Sigmoid colon (tissue), 7 donors: ENCODE results near the gene TPCN2. TPM values are rescaled to one million over a fixed set of nuclear protein-coding genes. Genes with fewer than 3 reads are reported as not detected.
A peak's percentile ranks its signal among the peaks of the same experiment; 100 is the strongest.

Source experiments
- DNase-seq: peaks from one replicate; pipeline ENCODE4 v3.0.0-alpha.2; 2019
- H3K27ac ChIP-seq, 4 donors: fragments of 200-600 bp; sonication (generic); one replicate each; pipeline ENCODE4 v1.5.1; 2016 to 2019; ENCODE audit warnings: mild to moderate bottlenecking in 1 of 4
- H3K27me3 ChIP-seq, 3 donors: fragments of 200-600 bp; sonication (generic); one replicate each; pipeline ENCODE4 v1.5.1; 2019; ENCODE audit warnings: mild to moderate bottlenecking in 1 of 3
- H3K36me3 ChIP-seq, 4 donors: fragments of 200-600 bp; sonication (generic); one replicate each; pipeline ENCODE4 v1.5.1; 2016 to 2019
- H3K4me1 ChIP-seq, 4 donors: fragments of 200-600 bp; sonication (generic); one replicate each; pipeline ENCODE4 v1.5.1; 2017 to 2019
- H3K4me3 ChIP-seq, 4 donors: fragments of 200-600 bp; sonication (generic); one replicate each; pipeline ENCODE4 v1.5.1; 2017 to 2019; ENCODE audit warnings: mild to moderate bottlenecking in 2 of 4, moderate library complexity in 1 of 4
- H3K9me3 ChIP-seq, 4 donors: fragments of 200-600 bp in 3 of 4; sonication (generic) in 3 of 4; one replicate each; pipeline versions ENCODE4 v1.5.1 to v1.6.1; 2013 to 2019
- CTCF ChIP-seq, 4 experiments: fragments of 450-650 bp in 3 of 4; fragments of 200-600 bp in 1 of 4; IDR thresholded peaks; one replicate each; pipeline ENCODE4 v1.5.1; 2016 to 2019; ENCODE audit warnings: antibody characterized with exemption in 4 of 4, mild to moderate bottlenecking in 3 of 4, moderate library complexity in 2 of 4
- EP300 ChIP-seq, 4 donors: sonication (generic); formaldehyde crosslinking; IDR thresholded peaks; one replicate each; pipeline ENCODE4 v1.6.1; 2017; ENCODE audit warnings: antibody characterized with exemption in 4 of 4
- POLR2A ChIP-seq, 2 donors: fragments of 450-650 bp; IDR thresholded peaks; one replicate each; pipeline ENCODE4 v1.6.1; 2016; ENCODE audit warnings: antibody characterized with exemption in 2 of 2, mild to moderate bottlenecking in 2 of 2, moderate library complexity in 2 of 2
- POLR2AphosphoS5 ChIP-seq, 4 donors: sonication (generic); formaldehyde crosslinking; IDR thresholded peaks; one replicate each; pipeline ENCODE4 v1.6.1; 2017; ENCODE audit warnings: antibody characterized with exemption in 4 of 4
- WGBS, 2 donors: extraction: QIAGEN DNeasy Blood & Tissue Kit; methylation state at CpG; one replicate each; pipeline ENCODE4 v1.1.7; 2013; 5-methylcytosine and 5-hydroxymethylcytosine counted together
- intact Hi-C: fragments of 100-400 bp; cut with DNase I; formaldehyde crosslinking; loops from one replicate; pipeline ENCODE4 v1.15.1; 2023
- polyA plus RNA-seq, 3 donors: library from polyadenylated mRNA; stranded (reverse); fragments of 200-250 nt; gene quantifications; one replicate each; pipeline ENCODE4 v1.2.3, GENCODE V29; 2013
- total RNA-seq, 4 donors: library from RNA; depleted of rRNA; stranded (reverse); fragments of >200 nt; gene quantifications; one replicate each; pipeline ENCODE4 v1.1.0, GENCODE V29; 2016
- donor health status: healthy with polysubstance abuse.
- donor health status: Bipolar disorder and iron deficiency.
- donor health status: healthy.

TPCN2 gene
- total and polyA plus RNA-seq, 7 donors = 1.6 to 43.5 (median 17.5) TPM

GRCh38 chr11:69104212-69104855 lies 55.6 kb downstream of the TPCN2 start:
- Histone ChIP-seq H3K27ac (no peak overlapping the region), H3K36me3 (peaks cover 0 to 12% (median 2%) of the 10 kb centered on the region in 4 donors), H3K4me3 (no peak overlapping the region), H3K4me1 (peaks cover 0 to 10% (median 8%) of the 10 kb centered on the region in 4 donors), H3K27me3 (no peaks in the 10 kb centered on the region), H3K9me3 (no peaks in the 10 kb centered on the region)
- DNase-seq = no peak
- intact Hi-C loops = no loop called here
- TF ChIP-seq EP300 (IDR thresholded peaks at IDR 0.05) (no peak), POLR2AphosphoS5 (IDR thresholded peaks at IDR 0.05) (no peak), CTCF (IDR thresholded peaks at IDR 0.05) (no peak), POLR2A (IDR thresholded peaks at IDR 0.05) (no peak)
- WGBS, 2 donors = 83 to 92% methylated on average over 14 of the region's 14 CpGs

- TF ChIP-seq POLR2A (IDR thresholded peaks at IDR 0.05) (no peak), POLR2AphosphoS5 (IDR thresholded peaks at IDR 0.05) (no peak), CTCF (IDR thresholded peaks at IDR 0.05) (no peak), EP300 (IDR thresholded peaks at IDR 0.05) (no peak)
- no peak overlapping the region for H3K27ac ChIP-seq
- WGBS, 2 donors = 90 to 93% methylated on average over 21 of the region's 21 CpGs
- H3K36me3 ChIP-seq = peaks cover 0 to 10% (median 2%) of the 10 kb centered on the region in 4 donors
- no peaks in the 10 kb centered on the region for H3K27me3 ChIP-seq
- no peak overlapping the region for H3K4me3 ChIP-seq
- no peak for DNase-seq
- no peaks in the 10 kb centered on the region for H3K9me3 ChIP-seq
- H3K4me1 ChIP-seq = peaks cover 0 to 10% (median 8%) of the 10 kb centered on the region in 4 donors
- intact Hi-C loops = no loop called here
Observed at GRCh38 chr11:69104856-69105395, 56.2 kb downstream of the TPCN2 start.

GRCh38 chr11:69105461-69106030 lies 56.8 kb downstream of the TPCN2 start:
- Histone ChIP-seq H3K36me3 (peaks cover 0 to 10% (median 2%) of the 10 kb centered on the region in 4 donors), H3K4me1 (peaks cover 0 to 10% (median 8%) of the 10 kb centered on the region in 4 donors), H3K27me3 (no peaks in the 10 kb centered on the region), H3K4me3 (no peak overlapping the region), H3K27ac (no peak overlapping the region), H3K9me3 (no peaks in the 10 kb centered on the region)
- intact Hi-C loops = no loop called here
- no peak for DNase-seq
- TF ChIP-seq EP300 (IDR thresholded peaks at IDR 0.05) (no peak), POLR2A (IDR thresholded peaks at IDR 0.05) (no peak), CTCF (IDR thresholded peaks at IDR 0.05) (no peak), POLR2AphosphoS5 (IDR thresholded peaks at IDR 0.05) (no peak)
- 79 to 82% methylated on average over 18 of the region's 18 CpGs for WGBS, 2 donors

- WGBS, 2 donors = 81 to 85% methylated on average over 23 of the region's 23 CpGs
- DNase-seq = no peak
- Histone ChIP-seq H3K27me3 (no peaks in the 10 kb centered on the region), H3K4me3 (no peak overlapping the region), H3K36me3 (peaks cover 0 to 10% (median 2%) of the 10 kb centered on the region in 4 donors), H3K9me3 (no peaks in the 10 kb centered on the region), H3K4me1 (peaks cover 0 to 10% (median 8%) of the 10 kb centered on the region in 4 donors), H3K27ac (peak overlapping the region in 1 of 4 donors; percentile 4)
- intact Hi-C loops = no loop called here
- no peak for TF ChIP-seq CTCF (IDR thresholded peaks at IDR 0.05)
- TF ChIP-seq EP300 (IDR thresholded peaks at IDR 0.05) = no peak
- no peak for TF ChIP-seq POLR2AphosphoS5 (IDR thresholded peaks at IDR 0.05)
- TF ChIP-seq POLR2A (IDR thresholded peaks at IDR 0.05) = no peak
Observed at GRCh38 chr11:69106031-69106811, 57.5 kb downstream of the TPCN2 start.
